Measurements from ENCODE around the gene RNU6-9. TPM values are rescaled to one million over a fixed set of nuclear protein-coding genes. Genes with fewer than 3 reads are reported as not detected.
A peak's percentile ranks its signal among the peaks of the same experiment; 100 is the strongest.

RNU6-9 gene
- total and polyA plus RNA-seq, 2 donors (not counting 1 experiment from before 2014, with no cell fraction given), result not detected

DNA sequence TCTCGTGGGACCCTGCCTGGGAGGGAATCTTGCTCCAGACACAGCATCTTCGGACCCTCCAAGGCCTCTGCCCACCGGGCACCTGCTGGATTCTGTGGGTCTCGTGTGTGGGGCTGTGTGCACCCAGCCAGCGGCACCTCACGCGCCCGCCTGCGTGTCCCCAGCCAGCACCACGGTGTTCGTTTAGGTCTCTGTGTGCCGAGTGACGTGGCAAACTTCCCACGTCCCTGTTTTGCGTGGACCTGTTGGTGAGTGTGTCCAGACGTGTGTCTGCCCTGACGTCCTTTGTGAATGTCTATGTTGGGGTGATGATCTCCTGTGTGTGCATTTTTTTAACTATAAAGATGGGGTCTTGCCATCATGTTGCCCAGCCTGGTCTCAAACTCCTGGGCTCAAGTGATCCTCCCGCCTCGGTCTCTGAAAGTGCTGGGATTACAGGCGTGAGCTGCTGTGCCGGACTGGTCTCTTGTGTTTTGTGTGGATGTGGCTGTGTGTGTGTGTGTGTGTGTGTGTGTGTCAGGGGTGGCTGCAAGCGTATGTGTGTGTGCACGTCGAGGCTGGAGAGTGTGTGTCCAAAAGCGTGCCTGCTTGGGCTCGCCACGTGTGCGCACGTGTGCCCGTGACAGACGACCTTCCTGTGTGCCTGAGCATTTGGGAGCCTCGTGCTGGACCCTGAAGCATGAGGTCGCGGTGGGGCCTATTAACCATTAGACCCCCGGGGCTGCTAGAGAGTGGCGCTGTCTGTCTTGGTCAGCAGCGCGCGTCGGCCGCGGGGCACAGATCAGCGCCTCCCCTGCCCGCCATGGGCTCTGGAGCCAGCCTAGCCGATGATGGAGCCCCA, 48.2 kb downstream of the RNU6-9 start:
- peak overlapping the region; percentile 96 for H3K4me2 ChIP-seq (replicated peaks; ENCODE audit: low read depth, low read length, poor library complexity, severe bottlenecking)
- 82% methylated on average over 45 of the region's 45 CpGs for WGBS (ENCODE audit: insufficient coverage)
- intact Hi-C loops (cut with micrococcal nuclease), result loop anchor here (1.0 kb wide), 1 partner anchor 16 kb away; no protein-coding TSS in a partner anchor
- Mint-ChIP-seq H3K9me3 (ENCODE audit: insufficient read depth) (peaks cover 2% of the 10 kb centered on the region), H3K27me3 (no peaks in the 10 kb centered on the region), H3K27ac (peak overlapping the region; percentile 81), H3K4me1 (peaks cover 39% of the 10 kb centered on the region), H3K4me3 (peak overlapping the region; percentile 86)
- H4K20me1 ChIP-seq (ENCODE audit: control insufficient read depth, insufficient read depth, low read length, poor library complexity, severe bottlenecking), result peaks cover 25% of the 10 kb centered on the region
- H3K4me3 ChIP-seq (ENCODE audit: control extremely low read depth in 1 of 5, extremely low read depth in 1 of 5, insufficient read depth in 1 of 5, low read depth in 2 of 5, low read length in 4 of 5), result peak overlapping the region in 4 of 5 experiments; percentile 23 to 60 (median 48)
- H3K27ac ChIP-seq (ENCODE audit: low read length in 2 of 2), result peak overlapping the region in 1 of 2 donors; percentile 77
- peaks cover 2 to 3% of the 10 kb centered on the region in 2 experiments for H3K36me3 ChIP-seq (replicated peaks in 1 of 2; ENCODE audit: control extremely low read depth in 1 of 2, control insufficient read depth in 1 of 2, extremely low read depth in 1 of 2, insufficient read depth in 2 of 2, low read length in 1 of 2)
- H2AFZ ChIP-seq (ENCODE audit: insufficient read depth, low read depth, low read length, poor library complexity, severe bottlenecking), result peak overlapping the region; percentile 72
- ChIA-PET CTCF (no interaction called here), POLR2A (interaction anchor here (0.7 kb wide), 1 partner anchor 9 kb away, joined by 4 read pairs; no protein-coding TSS in a partner anchor)
- peaks cover 42% of the 10 kb centered on the region for H3K79me2 ChIP-seq (ENCODE audit: control insufficient read depth, insufficient read depth, low read length)
- peaks cover 0 to 22% (median 3%) of the 10 kb centered on the region in 3 donors for H3K9me3 ChIP-seq (ENCODE audit: control extremely low read depth in 1 of 3, control insufficient read depth in 2 of 3, insufficient read depth in 1 of 3, low read length in 2 of 3)
- DNase-seq, result no peak
- H3K4me1 ChIP-seq (ENCODE audit: control insufficient read depth in 2 of 2, insufficient read depth in 2 of 2, low read length in 2 of 2), result peaks cover 19 to 36% of the 10 kb centered on the region in 2 donors
- TF ChIP-seq, protein P1, sequence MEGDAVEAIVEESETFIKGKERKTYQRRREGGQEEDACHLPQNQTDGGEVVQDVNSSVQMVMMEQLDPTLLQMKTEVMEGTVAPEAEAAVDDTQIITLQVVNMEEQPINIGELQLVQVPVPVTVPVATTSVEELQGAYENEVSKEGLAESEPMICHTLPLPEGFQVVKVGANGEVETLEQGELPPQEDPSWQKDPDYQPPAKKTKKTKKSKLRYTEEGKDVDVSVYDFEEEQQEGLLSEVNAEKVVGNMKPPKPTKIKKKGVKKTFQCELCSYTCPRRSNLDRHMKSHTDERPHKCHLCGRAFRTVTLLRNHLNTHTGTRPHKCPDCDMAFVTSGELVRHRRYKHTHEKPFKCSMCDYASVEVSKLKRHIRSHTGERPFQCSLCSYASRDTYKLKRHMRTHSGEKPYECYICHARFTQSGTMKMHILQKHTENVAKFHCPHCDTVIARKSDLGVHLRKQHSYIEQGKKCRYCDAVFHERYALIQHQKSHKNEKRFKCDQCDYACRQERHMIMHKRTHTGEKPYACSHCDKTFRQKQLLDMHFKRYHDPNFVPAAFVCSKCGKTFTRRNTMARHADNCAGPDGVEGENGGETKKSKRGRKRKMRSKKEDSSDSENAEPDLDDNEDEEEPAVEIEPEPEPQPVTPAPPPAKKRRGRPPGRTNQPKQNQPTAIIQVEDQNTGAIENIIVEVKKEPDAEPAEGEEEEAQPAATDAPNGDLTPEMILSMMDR (IDR thresholded peaks at IDR 0.05), result no peak
- TF ChIP-seq EZH2 (IDR thresholded peaks at IDR 0.05; ENCODE audit: borderline replicate concordance, insufficient read depth, low read depth, low read length, poor library complexity, severe bottlenecking), result no peak
- no peak for ATAC-seq (ENCODE audit: low read depth)
- H3K27me3 ChIP-seq (replicated peaks in 1 of 4; ENCODE audit: control extremely low read depth in 1 of 4, control insufficient read depth in 3 of 4, insufficient read depth in 4 of 4, low read length in 3 of 4), result no peaks in the 10 kb centered on the region
- peak overlapping the region; percentile 66 for H3K9ac ChIP-seq (ENCODE audit: low read length)

DNA sequence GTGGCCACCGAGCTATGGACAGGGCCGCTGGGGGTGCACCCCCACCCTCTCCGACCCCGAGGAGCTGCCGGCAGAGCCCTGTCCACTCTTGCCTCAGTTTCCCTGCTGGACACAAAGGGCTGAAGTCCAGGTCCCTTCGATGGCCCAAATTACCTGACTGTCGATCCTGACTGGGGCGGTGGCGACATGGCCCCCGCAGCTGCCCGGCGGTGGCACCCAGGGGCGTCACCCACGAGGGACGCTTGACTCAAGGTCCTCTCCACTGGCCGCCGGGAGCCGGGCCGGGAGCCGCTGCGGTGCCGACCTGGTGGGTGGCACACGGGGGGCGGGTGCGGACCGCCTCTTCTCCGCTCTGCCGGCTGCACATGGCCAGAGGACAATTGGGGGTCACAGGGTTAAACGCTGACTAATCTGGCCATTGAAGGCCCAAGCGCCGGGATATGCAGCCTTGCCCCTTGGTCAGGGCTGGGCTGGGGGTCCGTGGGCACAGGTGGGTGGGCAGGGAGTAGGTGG, 48.9 kb downstream of the RNU6-9 start:
- intact Hi-C loops (cut with micrococcal nuclease), result no loop called here
- Histone ChIP-seq H3K27me3 (replicated peaks in 1 of 4; ENCODE audit: control extremely low read depth in 1 of 4, control insufficient read depth in 3 of 4, insufficient read depth in 4 of 4, low read length in 3 of 4) (no peaks in the 10 kb centered on the region), H3K9me3 (ENCODE audit: control extremely low read depth in 1 of 3, control insufficient read depth in 2 of 3, insufficient read depth in 1 of 3, low read length in 2 of 3) (peaks cover 0 to 19% (median 3%) of the 10 kb centered on the region in 3 donors), H3K27ac (ENCODE audit: low read length in 2 of 2) (no peak overlapping the region), H3K36me3 (replicated peaks in 1 of 2; ENCODE audit: control extremely low read depth in 1 of 2, control insufficient read depth in 1 of 2, extremely low read depth in 1 of 2, insufficient read depth in 2 of 2, low read length in 1 of 2) (peaks cover 2% of the 10 kb centered on the region in 2 experiments), H3K9ac (ENCODE audit: low read length) (no peak overlapping the region), H3K4me3 (ENCODE audit: control extremely low read depth in 1 of 5, extremely low read depth in 1 of 5, insufficient read depth in 1 of 5, low read depth in 2 of 5, low read length in 4 of 5) (no peak overlapping the region), H3K4me2 (replicated peaks; ENCODE audit: low read depth, low read length, poor library complexity, severe bottlenecking) (peak overlapping the region; percentile 96), H3K79me2 (ENCODE audit: control insufficient read depth, insufficient read depth, low read length) (peaks cover 42% of the 10 kb centered on the region), H3K4me1 (ENCODE audit: control insufficient read depth in 2 of 2, insufficient read depth in 2 of 2, low read length in 2 of 2) (peaks cover 22 to 40% of the 10 kb centered on the region in 2 donors), H2AFZ (ENCODE audit: insufficient read depth, low read depth, low read length, poor library complexity, severe bottlenecking) (no peak overlapping the region), H4K20me1 (ENCODE audit: control insufficient read depth, insufficient read depth, low read length, poor library complexity, severe bottlenecking) (peaks cover 25% of the 10 kb centered on the region)
- DNase-seq (no peak), ATAC-seq (ENCODE audit: low read depth) (no peak)
- H3K27ac Mint-ChIP-seq, result no peak overlapping the region
- TF ChIP-seq, protein P1 (IDR thresholded peaks at IDR 0.05), result no peak
- no peak for TF ChIP-seq EZH2 (IDR thresholded peaks at IDR 0.05; ENCODE audit: borderline replicate concordance, insufficient read depth, low read depth, low read length, poor library complexity, severe bottlenecking)
- ChIA-PET CTCF (no interaction called here), POLR2A (interaction anchor here (0.5 kb wide), 1 partner anchor 44 kb away, joined by 3 read pairs; no protein-coding TSS in a partner anchor)
- no peak overlapping the region for H3K4me3 Mint-ChIP-seq
- H3K27me3 Mint-ChIP-seq, result no peaks in the 10 kb centered on the region
- WGBS (ENCODE audit: insufficient coverage), result 95% methylated on average over 32 of the region's 32 CpGs
- peaks cover 42% of the 10 kb centered on the region for H3K4me1 Mint-ChIP-seq
- H3K9me3 Mint-ChIP-seq (ENCODE audit: insufficient read depth), result peaks cover 2% of the 10 kb centered on the region

All from B cell (primary cell).